IPS-18a (cell line): ENCODE measurements around the gene NDUFB11.
"Not testable (repeated sequence)": the region's sequence is repeated elsewhere in the genome, so short reads cannot be mapped to it uniquely, and the experiment has no call there.

ENCODE experiments used
- H3K27ac ChIP-seq: one replicate; pipeline ENCODE4 v1.5.1; 2013; ENCODE audit warnings: low read length
- H3K27me3 ChIP-seq: one replicate; pipeline ENCODE4 v1.6.1; 2013; ENCODE audit warnings: mild to moderate bottlenecking, low read length; ENCODE audit not compliant: control insufficient read depth, insufficient read depth
- H3K36me3 ChIP-seq: one replicate; pipeline ENCODE4 v1.6.1; 2013; ENCODE audit warnings: low read depth, low read length; ENCODE audit not compliant: control insufficient read depth
- H3K4me1 ChIP-seq: one replicate; pipeline ENCODE4 v1.6.1; 2013; ENCODE audit warnings: low read depth, low read length; ENCODE audit not compliant: control insufficient read depth
- H3K4me3 ChIP-seq: one replicate; pipeline ENCODE4 v1.5.1; 2013; ENCODE audit warnings: low read length
- H3K9ac ChIP-seq: one replicate; pipeline ENCODE4 v1.6.1; 2013; ENCODE audit warnings: mild to moderate bottlenecking, low read length, moderate library complexity
- H3K9me3 ChIP-seq: one replicate; pipeline ENCODE4 v1.6.1; 2013; ENCODE audit warnings: low read depth, low read length; ENCODE audit not compliant: control insufficient read depth

The NDUFB11 gene

GRCh38 chrX:47135650-47136049 is 8.9 kb downstream of the NDUFB11 start:
- H3K36me3 ChIP-seq, H3K27ac ChIP-seq, H3K9ac ChIP-seq, H3K27me3 ChIP-seq, H3K4me1 ChIP-seq, H3K9me3 ChIP-seq, H3K4me3 ChIP-seq: not testable (repeated sequence)

- Histone ChIP-seq H3K9me3 (peaks cover 8% of the 10 kb centered on the region), H3K36me3 (no peaks in the 10 kb centered on the region), H3K27me3 (no peaks in the 10 kb centered on the region), H3K4me3 (no peak overlapping the region), H3K9ac (no peak overlapping the region), H3K27ac (no peak overlapping the region), H3K4me1 (no peaks in the 10 kb centered on the region)
Observed at GRCh38 chrX:47133493-47133892, 11.0 kb downstream of the NDUFB11 start.

- peak overlapping the region; percentile 85 for H3K4me3 ChIP-seq
- no peaks in the 10 kb centered on the region for H3K27me3 ChIP-seq
- no peak overlapping the region for H3K27ac ChIP-seq
- H3K9me3 ChIP-seq = peaks cover 5% of the 10 kb centered on the region
- H3K36me3 ChIP-seq = no peaks in the 10 kb centered on the region
- H3K9ac ChIP-seq = no peak overlapping the region
- no peaks in the 10 kb centered on the region for H3K4me1 ChIP-seq
Observed at GRCh38 chrX:47129899-47130358, 14.6 kb downstream of the NDUFB11 start.

- no peak overlapping the region for H3K9ac ChIP-seq
- H3K36me3 ChIP-seq = no peaks in the 10 kb centered on the region
- peak overlapping the region; percentile 85 for H3K4me3 ChIP-seq
- H3K27ac ChIP-seq = no peak overlapping the region
- peaks cover 5% of the 10 kb centered on the region for H3K9me3 ChIP-seq
- no peaks in the 10 kb centered on the region for H3K27me3 ChIP-seq
- no peaks in the 10 kb centered on the region for H3K4me1 ChIP-seq
Observed at GRCh38 chrX:47129157-47129898, 15.2 kb downstream of the NDUFB11 start.

GRCh38 chrX:47124466-47124865 is 20.0 kb downstream of the NDUFB11 start:
- H3K9ac ChIP-seq, H3K36me3 ChIP-seq, H3K27me3 ChIP-seq, H3K4me1 ChIP-seq, H3K27ac ChIP-seq, H3K4me3 ChIP-seq, H3K9me3 ChIP-seq: not testable (repeated sequence)

GRCh38 chrX:47116551-47117110 is 27.9 kb downstream of the NDUFB11 start:
- H3K4me3 ChIP-seq, H3K4me1 ChIP-seq, H3K27ac ChIP-seq, H3K36me3 ChIP-seq, H3K27me3 ChIP-seq, H3K9ac ChIP-seq, H3K9me3 ChIP-seq: not testable (repeated sequence)

GRCh38 chrX:47112316-47112954 is 32.1 kb downstream of the NDUFB11 start:
- Histone ChIP-seq H3K9ac (no peak overlapping the region), H3K27ac (no peak overlapping the region), H3K27me3 (no peaks in the 10 kb centered on the region), H3K4me3 (no peak overlapping the region), H3K4me1 (no peaks in the 10 kb centered on the region), H3K36me3 (no peaks in the 10 kb centered on the region), H3K9me3 (peaks cover 5% of the 10 kb centered on the region)

- H3K4me1 ChIP-seq, H3K4me3 ChIP-seq, H3K27me3 ChIP-seq, H3K27ac ChIP-seq, H3K9ac ChIP-seq, H3K36me3 ChIP-seq, H3K9me3 ChIP-seq: not testable (repeated sequence)
Observed at GRCh38 chrX:47110936-47111615, 33.4 kb downstream of the NDUFB11 start.

- no peak overlapping the region for H3K27ac ChIP-seq
- H3K4me1 ChIP-seq = peaks cover 5% of the 10 kb centered on the region
- H3K36me3 ChIP-seq = no peaks in the 10 kb centered on the region
- H3K4me3 ChIP-seq = no peak overlapping the region
- peaks cover 8% of the 10 kb centered on the region for H3K9me3 ChIP-seq
- H3K27me3 ChIP-seq = no peaks in the 10 kb centered on the region
- no peak overlapping the region for H3K9ac ChIP-seq
Observed at GRCh38 chrX:47101206-47101605, 43.3 kb downstream of the NDUFB11 start.

GRCh38 chrX:47098338-47099094 is 46.0 kb downstream of the NDUFB11 start:
- Histone ChIP-seq H3K4me3 (no peak overlapping the region), H3K9ac (no peak overlapping the region)

GRCh38 chrX:47097018-47097417 is 47.5 kb downstream of the NDUFB11 start:
- Histone ChIP-seq H3K27ac (no peak overlapping the region), H3K9me3 (peaks cover 6% of the 10 kb centered on the region), H3K27me3 (no peaks in the 10 kb centered on the region), H3K9ac (no peak overlapping the region), H3K4me1 (peaks cover 5% of the 10 kb centered on the region), H3K36me3 (no peaks in the 10 kb centered on the region), H3K4me3 (no peak overlapping the region)

More at GRCh38 chrX:47098338-47099094, 46.0 kb downstream of the NDUFB11 start:
- no peaks in the 10 kb centered on the region for H3K36me3 ChIP-seq
- H3K9me3 ChIP-seq = peaks cover 6% of the 10 kb centered on the region
- no peaks in the 10 kb centered on the region for H3K27me3 ChIP-seq
- peaks cover 5% of the 10 kb centered on the region for H3K4me1 ChIP-seq
- no peak overlapping the region for H3K27ac ChIP-seq
